HCT116 (cell line): ENCODE results near the gene USP54. TPM values are rescaled to one million over a fixed set of nuclear protein-coding genes. Genes with fewer than 3 reads are reported as not detected.
A peak's percentile ranks its signal among the peaks of the same experiment; 100 is the strongest.

Experiments
- ATAC-seq: fragments of 200-7000 bp; cut with Tn5 transposase; 2 replicates; pipeline ENCODE4 v1.9.1; 2020; ENCODE audit warnings: mild to moderate bottlenecking, moderate library complexity
- BruUV-seq: library from RNA; stranded (reverse); fragments of 400-500 nt; replicated peaks from 2 replicates; lab custom pipeline; 2021; lab: Mats Ljungman, UMichigan
- CTCF ChIA-PET: fragments of 300-600 bp; sonication (Branson Sonifier 250); formaldehyde crosslinking; loops from one replicate; lab custom pipeline; 2021; ENCODE audit warnings: antibody characterized with exemption; lab: Charles Lee
- POLR2A ChIA-PET: fragments of 300-600, 350-600 bp; sonication (Branson Sonifier 250); formaldehyde crosslinking; loops from one replicate; lab custom pipeline; 2021; ENCODE audit warnings: antibody characterized with exemption; lab: Charles Lee
- RAD21 ChIA-PET, 2 experiments: fragments of 300-600 bp; sonication (Branson Sonifier 250); formaldehyde crosslinking; loops; one replicate each; lab custom pipeline; 2023; ENCODE audit warnings: low total read pairs in 2 of 2; ENCODE audit not compliant: uncharacterized antibody in 2 of 2, unreplicated experiment in 2 of 2, low non-redundant PET in 1 of 2; lab: Charles Lee
- DNase-seq: peaks from one replicate; pipeline ENCODE4 v3.0.0-alpha.2; 2010; ENCODE audit warnings: low read depth, low spot score
- H2AFZ ChIP-seq: fragments of 200-600 bp; shearing (Covaris generic), sonication (generic); 2 replicates; pipeline ENCODE4 v1.6.1; 2017; ENCODE audit warnings: low read depth, mixed run types, mixed read lengths, antibody characterized with exemption, low read length; ENCODE audit not compliant: poor library complexity, severe bottlenecking
- H3K27ac ChIP-seq: 2 replicates; pipeline ENCODE4 v1.5.1; 2012; ENCODE audit warnings: low read depth, low read length
- H3K27me3 ChIP-seq: fragments of 200-600 bp; sonication (generic); 2 replicates; pipeline ENCODE4 v1.6.1; 2016; ENCODE audit warnings: mixed run types, low read length, mixed read lengths; ENCODE audit not compliant: insufficient read depth
- H3K36me3 ChIP-seq, 2 experiments: fragments of 200-500 bp in 1 of 2; fragments of 200-600 bp in 1 of 2; sonication (Bioruptor generic) in 1 of 2; sonication (generic) in 1 of 2; 2 replicates each; pipeline versions ENCODE4 v1.5.1 to v1.6.1; 2014 to 2016; ENCODE audit warnings: low read length in 2 of 2, inconsistent platforms in 1 of 2, mixed read lengths in 1 of 2, mixed run types in 1 of 2; ENCODE audit not compliant: insufficient read depth in 2 of 2, control insufficient read depth in 1 of 2
- H3K4me1 ChIP-seq, 2 experiments: fragments of 200-600 bp in 1 of 2; sonication (generic) in 1 of 2; 2 replicates each; pipeline versions ENCODE4 v1.5.1 to v1.6.1; 2012 to 2017; ENCODE audit warnings: low read length in 2 of 2, inconsistent platforms in 1 of 2, mild to moderate bottlenecking in 1 of 2, mixed read lengths in 1 of 2, mixed run types in 1 of 2, moderate library complexity in 1 of 2; ENCODE audit not compliant: insufficient read depth in 2 of 2, control insufficient read depth in 1 of 2
- H3K4me2 ChIP-seq: fragments of 200-600 bp; sonication (generic); 2 replicates; pipeline ENCODE4 v1.6.1; 2017; ENCODE audit warnings: mixed run types, low read length, mixed read lengths
- H3K4me3 ChIP-seq, 2 experiments: fragments of 200-600 bp in 1 of 2; sonication (generic) in 1 of 2; replicated peaks in 1 of 2; 2 replicates each; pipeline ENCODE4 v1.5.1; 2011 to 2016; ENCODE audit warnings: low read length in 2 of 2, control low read depth in 1 of 2, low read depth in 1 of 2, mild to moderate bottlenecking in 1 of 2, mixed read lengths in 1 of 2, mixed run types in 1 of 2
- H3K79me2 ChIP-seq: fragments of 200-600 bp; sonication (generic); 2 replicates; pipeline ENCODE4 v1.6.1; 2017; ENCODE audit warnings: mild to moderate bottlenecking, mixed run types, low read length, moderate library complexity, mixed read lengths; ENCODE audit not compliant: insufficient read depth
- H3K9ac ChIP-seq: fragments of 200-600 bp; sonication (generic); 2 replicates; pipeline ENCODE4 v1.6.1; 2016; ENCODE audit warnings: low read length, mixed read lengths
- H3K9me2 ChIP-seq: fragments of 200-600 bp; sonication (generic), shearing (Covaris generic); 2 replicates; pipeline ENCODE4 v1.6.1; 2017; ENCODE audit warnings: mixed run types, mild to moderate bottlenecking, moderate library complexity; ENCODE audit not compliant: insufficient read depth
- H3K9me3 ChIP-seq, 2 experiments: fragments of 200-500 bp in 1 of 2; fragments of 200-600 bp in 1 of 2; sonication (Bioruptor generic) in 1 of 2; sonication (generic) in 1 of 2; 2 replicates each; pipeline ENCODE4 v1.6.1; 2014 to 2017; ENCODE audit warnings: low read length in 2 of 2, mixed read lengths in 2 of 2, inconsistent platforms in 1 of 2, low read depth in 1 of 2, mild to moderate bottlenecking in 1 of 2, mixed run types in 1 of 2, moderate library complexity in 1 of 2; ENCODE audit not compliant: control insufficient read depth in 1 of 2, insufficient read depth in 1 of 2
- H4K20me1 ChIP-seq: fragments of 200-600 bp; sonication (generic), shearing (Covaris generic); 2 replicates; pipeline ENCODE4 v1.6.1; 2017; ENCODE audit warnings: mixed run types, mild to moderate bottlenecking, moderate library complexity; ENCODE audit not compliant: insufficient read depth
- EGR1 ChIP-seq: IDR thresholded peaks from 2 replicates; pipeline ENCODE4 v1.6.1; 2012; ENCODE audit warnings: low read depth
- POLR2A ChIP-seq: IDR thresholded peaks from 2 replicates; pipeline ENCODE4 v1.7.0; 2011; ENCODE audit warnings: borderline replicate concordance; ENCODE audit not compliant: insufficient read depth, insufficient read length; ENCODE audit errors: extremely low read depth
- POLR2AphosphoS5 ChIP-seq: IDR thresholded peaks from 2 replicates; pipeline ENCODE4 v1.6.1; 2011; ENCODE audit warnings: mild to moderate bottlenecking, low read depth, low read length, moderate library complexity
- SIN3A ChIP-seq: IDR thresholded peaks from 2 replicates; pipeline ENCODE4 v1.6.1; 2012; ENCODE audit warnings: low read depth
- SP1 ChIP-seq: IDR thresholded peaks from 2 replicates; pipeline ENCODE4 v1.6.1; 2012; ENCODE audit warnings: low read depth
- YY1 ChIP-seq: IDR thresholded peaks from 2 replicates; pipeline ENCODE4 v1.6.1; 2011; ENCODE audit warnings: low read length, low read depth, moderate library complexity, mild to moderate bottlenecking; ENCODE audit not compliant: insufficient replicate concordance; ENCODE audit errors: extremely low read depth
- ZFX ChIP-seq: fragments of 450-650 bp; IDR thresholded peaks from 2 replicates; pipeline ENCODE4 v1.6.1; 2017
- ZNF274 ChIP-seq: fragments of 200-500 bp; sonication (Bioruptor generic); IDR thresholded peaks from 2 replicates; pipeline ENCODE4 v1.6.1; 2014; ENCODE audit warnings: mild to moderate bottlenecking, low read depth, low read length, inconsistent platforms
- intact Hi-C: fragments of 100-400 bp; cut with micrococcal nuclease; formaldehyde crosslinking; loops from 2 replicates; pipeline ENCODE4 v1.10.0; 2022
- total RNA-seq: library from RNA; stranded (reverse); gene quantifications from one replicate; pipeline ENCODE4 v1.2.1, GENCODE V29; 2021; ENCODE audit not compliant: unreplicated experiment

USP54 gene
- total RNA-seq, 1 experiment from 2014 or later = 28.0 TPM

- intact Hi-C loops = loop anchor here (5.0 kb wide), 2 partner anchors 83 to 233 kb away; partner anchors contain the start of gene ANXA7
- Histone ChIP-seq H3K4me3 (peak overlapping the region; percentile 94 to 98), H3K9ac (peak overlapping the region; percentile 87), H4K20me1 (no peaks in the 10 kb centered on the region), H2AFZ (no peak overlapping the region), H3K79me2 (peaks cover 52% of the 10 kb centered on the region), H3K27me3 (no peaks in the 10 kb centered on the region), H3K27ac (peak overlapping the region; percentile 97), H3K9me2 (no peaks in the 10 kb centered on the region; the same call in 1 of the 2 replicates), H3K4me1 (peaks cover 13 to 21% of the 10 kb centered on the region in 2 experiments; a peak in 3 of 4 replicates), H3K9me3 (no peaks in the 10 kb centered on the region), H3K36me3 (peaks cover 0 to 4% of the 10 kb centered on the region in 2 experiments; a peak in 1 of 4 replicates), H3K4me2 (peak overlapping the region; percentile 81)
- TF ChIP-seq SIN3A (peak; percentile 8; the same call in 1 of the 2 replicates), EGR1 (0 out of 2 replicates have a peak, but pooled peaks have one; percentile 1), POLR2AphosphoS5 (peak; percentile 84), ZNF274 (no peak), ZFX (peak; percentile 73), YY1 (peak; percentile 10), SP1 (no peak), POLR2A (peak; percentile 52)
- ChIA-PET RAD21 (interaction anchor here in 1 of 2 experiments (0.6 to 0.7 kb wide), 2 partner anchors 73 to 289 kb away, joined by 3 read pairs; no protein-coding TSS in a partner anchor), CTCF (no interaction called here), POLR2A (interaction anchor here (0.8 to 2.2 kb wide), 3 partner anchors 25 to 248 kb away, joined by 3 to 12 read pairs (median 3); partner anchors contain the start of gene DNAJC9)
- DNase-seq = peak; percentile 77
- ATAC-seq = peak; percentile 94
- BruUV-seq = no TSS peak
Measured at GRCh38 chr10:73495226-73495883, 95.8 kb downstream of the USP54 start.

GRCh38 chr10:73494877-73495225 is 96.3 kb downstream of the USP54 start:
- ATAC-seq = no peak
- H3K4me1 ChIP-seq = peaks cover 13 to 21% of the 10 kb centered on the region in 2 experiments; a peak in 3 of 4 replicates
- H4K20me1 ChIP-seq = no peaks in the 10 kb centered on the region
- TSS peak; percentile 65 for BruUV-seq
- no peaks in the 10 kb centered on the region for H3K9me3 ChIP-seq
- H3K9me2 ChIP-seq = no peaks in the 10 kb centered on the region
- H3K36me3 ChIP-seq = peaks cover 0 to 4% of the 10 kb centered on the region in 2 experiments; a peak in 1 of 4 replicates
- RAD21 ChIA-PET = no interaction called here
- H3K4me2 ChIP-seq = peak overlapping the region; percentile 81
- peak overlapping the region; percentile 94 to 98 for H3K4me3 ChIP-seq
- CTCF ChIA-PET = no interaction called here
- intact Hi-C loops = loop anchor here (5.0 kb wide), 2 partner anchors 83 to 233 kb away; partner anchors contain the start of gene ANXA7
- 0 out of 2 replicates have a peak, but pooled peaks have one; percentile 4 for TF ChIP-seq SIN3A
- TF ChIP-seq SP1 = no peak
- TF ChIP-seq EGR1 = peak; percentile 37; the same call in 1 of the 2 replicates
- TF ChIP-seq ZFX = no peak
- TF ChIP-seq, all 23 proteins: peak for 2
- H2AFZ ChIP-seq = no peak overlapping the region
- H3K27me3 ChIP-seq = no peaks in the 10 kb centered on the region
- peaks cover 57% of the 10 kb centered on the region for H3K79me2 ChIP-seq
- H3K27ac ChIP-seq = peak overlapping the region; percentile 97
- H3K9ac ChIP-seq = peak overlapping the region; percentile 87
- no peak for DNase-seq
- POLR2A ChIA-PET = interaction anchor here (1.3 to 2.2 kb wide), 2 partner anchors 25 to 247 kb away, joined by 3 to 12 read pairs; partner anchors contain the start of gene DNAJC9
